ENCODE results near the gene KCNC4.

GRCh38 chr1:110215621-110216515 is 5.8 kb downstream of the KCNC4 start:
- no peak for TF ChIP-seq POLR2AphosphoS5 (IDR thresholded peaks at IDR 0.05)
- no peak for TF ChIP-seq CTCF (IDR thresholded peaks at IDR 0.05)
